GM18870 (cell line): ENCODE measurements around the gene PCK2.
"Not testable (repeated sequence)": the region's sequence is repeated elsewhere in the genome, so short reads cannot be mapped to it uniquely, and the experiment has no call there.

Experiments
- ATAC-seq: cut with Tn5 transposase; IDR thresholded peaks from one replicate; pipeline ENCODE4 v1.9.1; 2021; ENCODE audit warnings: moderate library complexity; ENCODE audit not compliant: unreplicated experiment

PCK2 gene

DNA sequence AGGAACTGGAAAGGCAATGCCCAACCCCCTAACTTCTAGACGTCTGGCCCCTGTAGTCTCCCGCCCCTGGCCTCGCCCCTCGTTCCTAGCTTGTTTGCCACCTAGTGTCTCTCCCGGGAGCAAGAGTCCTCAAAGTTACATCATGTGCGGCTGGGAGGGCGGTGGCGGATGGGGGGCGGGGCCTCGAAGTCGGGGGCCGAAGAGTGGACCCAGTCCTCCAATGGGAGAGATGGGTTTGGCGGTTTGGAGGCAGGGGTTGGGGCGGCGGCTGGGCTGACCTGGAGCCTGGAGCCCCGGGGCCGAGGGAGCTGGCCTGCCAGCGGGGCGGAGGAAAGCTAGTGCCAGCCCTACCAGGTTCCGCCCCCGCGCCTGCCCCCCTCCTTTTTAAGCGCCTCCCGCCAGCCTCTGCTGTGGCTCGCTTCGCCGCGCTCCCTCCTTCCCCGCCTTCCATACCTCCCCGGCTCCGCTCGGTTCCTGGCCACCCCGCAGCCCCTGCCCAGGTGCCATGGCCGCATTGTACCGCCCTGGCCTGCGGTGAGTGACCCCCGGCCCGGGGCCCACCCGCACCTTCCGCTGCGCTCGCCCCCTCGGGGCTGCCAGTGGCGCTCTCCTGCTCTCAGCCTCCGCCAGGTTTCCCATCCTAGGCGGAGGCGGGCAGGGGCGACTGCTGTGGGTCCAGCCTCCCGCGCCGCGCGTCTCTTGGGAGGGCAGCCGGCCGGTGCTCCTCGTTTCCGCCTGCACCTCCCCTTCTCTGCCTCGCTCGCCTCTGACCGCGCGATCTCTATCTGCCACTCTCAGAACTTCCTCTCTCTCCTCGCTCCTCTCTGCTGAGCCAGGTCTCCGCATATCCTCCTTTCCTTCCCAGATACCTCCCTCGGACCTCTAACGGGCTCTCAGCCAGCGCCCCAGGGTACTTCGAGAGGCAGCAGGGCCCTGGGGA, at the start of gene PCK2:
TSS of gene PCK2 (plus strand) at position 411 of the 940 bp plus-strand sequence. CDS start at position 506, 95 bp downstream.
- ATAC-seq, result no peak

DNA sequence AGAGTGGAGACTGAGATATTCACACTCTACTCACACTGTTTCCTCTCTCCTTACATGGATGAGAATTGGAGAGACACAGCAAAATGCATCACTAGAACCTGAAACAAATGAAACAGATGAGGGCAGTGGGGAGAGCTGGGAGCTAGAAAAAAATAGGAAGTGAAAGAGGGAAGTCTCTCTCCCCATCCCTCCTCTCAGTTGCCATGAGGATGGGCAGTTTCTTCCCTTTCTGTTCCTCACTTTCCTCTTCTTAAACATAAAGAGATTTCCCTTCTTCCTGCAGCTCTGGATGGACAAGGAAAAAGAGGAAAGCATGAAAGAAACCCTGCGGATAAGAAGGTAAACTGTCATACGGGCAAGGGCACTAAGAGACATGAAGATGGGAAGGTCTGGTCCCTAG, 45.1 kb upstream of the PCK2 start:
- ATAC-seq, result not testable (repeated sequence)

DNA sequence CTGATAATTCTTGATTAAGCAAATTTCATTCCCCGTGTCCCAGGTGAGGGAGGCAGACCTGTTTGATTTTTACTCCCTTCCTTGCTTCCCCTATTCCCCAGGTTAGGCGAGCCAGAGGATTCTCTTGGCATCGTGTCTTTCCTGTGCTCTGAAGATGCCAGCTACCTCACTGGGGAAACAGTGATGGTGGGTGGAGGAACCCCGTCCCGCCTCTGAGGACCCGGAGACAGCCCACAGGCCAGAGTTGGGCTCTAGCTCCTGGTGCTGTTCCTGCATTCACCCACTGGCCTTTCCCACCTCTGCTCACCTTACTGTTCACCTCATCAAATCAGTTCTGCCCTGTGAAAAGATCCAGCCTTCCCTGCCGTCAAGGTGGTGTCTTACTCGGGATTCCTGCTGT, 43.4 kb upstream of the PCK2 start:
- not testable (repeated sequence) for ATAC-seq

DNA sequence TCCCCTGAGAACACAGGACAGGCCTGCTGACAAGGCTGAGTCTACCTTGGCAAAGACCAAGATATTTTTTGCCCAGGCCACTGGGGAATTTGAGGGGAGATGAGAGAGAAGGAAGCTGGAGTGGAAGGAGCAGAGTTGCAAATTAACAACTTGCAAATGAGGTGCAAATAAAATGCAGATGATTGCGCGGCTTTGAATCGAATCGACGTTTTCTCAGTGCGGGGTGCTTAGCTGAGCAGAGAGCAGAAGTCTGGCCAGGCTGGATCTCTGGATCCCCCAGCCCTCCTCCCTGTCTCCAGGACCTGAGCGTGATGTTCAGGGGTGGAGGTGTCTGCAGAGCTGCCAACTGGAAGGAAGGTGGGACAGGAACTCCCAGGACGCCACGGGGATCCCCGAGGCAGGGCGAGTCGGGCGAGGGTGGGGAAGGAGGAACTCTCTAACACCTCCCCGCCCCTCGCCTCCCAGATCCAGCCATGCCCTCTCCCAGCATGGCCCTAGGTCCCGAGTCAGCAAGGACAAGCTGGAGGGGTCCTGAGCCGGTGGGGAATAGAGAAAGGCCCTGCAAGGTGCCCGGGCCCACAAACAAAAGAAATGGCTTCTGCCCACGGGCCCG, 42.8 kb upstream of the PCK2 start:
- no peak for ATAC-seq

DNA sequence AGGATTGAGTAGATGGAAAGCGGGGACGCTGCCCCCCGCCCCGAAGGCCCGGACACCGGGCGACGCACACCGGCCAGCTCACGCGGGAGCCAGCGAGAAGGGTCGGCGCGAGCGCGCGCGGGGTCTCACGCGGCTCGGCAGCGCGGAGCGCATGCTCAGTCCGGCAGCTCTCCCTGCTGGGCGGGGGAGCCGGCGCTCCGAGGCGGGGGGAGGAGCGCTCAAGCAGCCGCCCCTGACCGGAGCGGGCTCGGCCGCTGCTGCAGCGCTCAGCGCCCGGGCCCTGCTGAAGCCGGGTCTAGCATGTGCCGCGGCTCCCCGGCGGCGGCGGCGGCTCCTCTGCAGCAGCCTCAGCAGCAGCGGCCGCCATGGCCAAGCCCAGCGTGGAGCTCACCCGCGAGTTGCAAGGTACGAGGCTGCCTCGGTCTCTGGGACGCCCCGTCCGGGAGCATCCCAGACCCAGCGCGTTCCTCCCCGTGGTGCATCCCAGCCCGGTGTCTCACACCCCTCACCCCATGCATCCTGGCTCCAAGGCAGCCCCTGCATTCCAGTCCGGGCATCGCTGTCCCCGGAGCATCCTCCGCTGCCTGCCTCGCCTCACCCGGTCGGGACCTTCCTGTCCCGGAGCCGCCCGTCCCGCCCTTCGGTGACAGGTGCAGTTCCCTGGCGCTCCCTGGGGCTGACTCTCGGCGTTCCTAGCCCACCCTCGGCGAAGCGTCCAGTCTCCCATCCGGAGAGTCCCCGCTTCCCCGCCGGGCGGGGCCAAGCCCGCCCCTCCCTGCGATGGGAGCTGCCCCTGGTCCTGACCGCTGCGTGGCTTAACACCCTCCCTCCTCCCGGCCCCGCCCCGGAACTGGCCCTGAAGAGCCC, 42.1 kb upstream of the PCK2 start, which contains the start of gene CARMIL3:
TSS of gene CARMIL3 (plus strand) at position 221 of the 867 bp plus-strand sequence. CDS start at position 366, 145 bp downstream.
- no peak for ATAC-seq

DNA sequence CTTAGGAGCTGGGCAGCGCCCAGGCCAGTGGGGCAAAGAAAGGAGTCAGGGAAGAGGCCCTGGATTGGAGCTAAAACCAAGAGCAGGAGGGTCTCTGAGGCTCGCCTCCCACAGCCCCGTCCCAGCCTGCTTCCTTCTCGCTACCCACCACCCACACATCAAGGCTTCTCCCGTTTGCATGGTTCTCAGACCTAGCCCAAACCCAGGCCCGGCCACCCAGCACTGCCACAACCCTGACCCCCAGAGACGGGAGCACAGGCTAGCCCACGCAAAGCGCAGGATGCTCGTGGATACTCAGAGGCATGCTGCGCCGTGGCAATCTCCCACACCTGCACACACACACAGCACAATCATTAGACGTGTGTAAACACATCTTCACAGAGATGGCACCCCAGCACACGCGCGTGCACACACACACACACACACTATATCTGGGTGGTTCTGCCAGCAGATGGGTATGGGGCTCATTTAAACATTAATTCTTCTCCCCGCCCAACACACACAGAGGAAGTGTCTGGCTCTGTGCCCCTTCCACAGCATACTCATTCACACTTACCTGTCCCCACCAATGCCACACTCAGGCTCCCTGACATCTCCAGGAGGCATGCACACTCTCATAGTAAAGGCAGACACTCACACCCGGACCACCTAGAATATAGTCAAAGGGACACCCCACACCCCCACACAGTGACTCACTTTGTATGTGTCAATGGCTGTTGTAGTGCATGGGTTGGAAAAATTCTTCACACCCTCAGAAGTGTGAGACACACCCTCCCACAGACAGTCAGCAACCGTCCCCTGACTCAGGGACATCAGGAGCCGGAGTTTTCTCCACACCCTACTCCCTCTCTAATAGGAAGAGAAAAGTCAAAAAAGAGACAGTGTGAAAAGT, 41.2 kb upstream of the PCK2 start:
- ATAC-seq, result no peak

DNA sequence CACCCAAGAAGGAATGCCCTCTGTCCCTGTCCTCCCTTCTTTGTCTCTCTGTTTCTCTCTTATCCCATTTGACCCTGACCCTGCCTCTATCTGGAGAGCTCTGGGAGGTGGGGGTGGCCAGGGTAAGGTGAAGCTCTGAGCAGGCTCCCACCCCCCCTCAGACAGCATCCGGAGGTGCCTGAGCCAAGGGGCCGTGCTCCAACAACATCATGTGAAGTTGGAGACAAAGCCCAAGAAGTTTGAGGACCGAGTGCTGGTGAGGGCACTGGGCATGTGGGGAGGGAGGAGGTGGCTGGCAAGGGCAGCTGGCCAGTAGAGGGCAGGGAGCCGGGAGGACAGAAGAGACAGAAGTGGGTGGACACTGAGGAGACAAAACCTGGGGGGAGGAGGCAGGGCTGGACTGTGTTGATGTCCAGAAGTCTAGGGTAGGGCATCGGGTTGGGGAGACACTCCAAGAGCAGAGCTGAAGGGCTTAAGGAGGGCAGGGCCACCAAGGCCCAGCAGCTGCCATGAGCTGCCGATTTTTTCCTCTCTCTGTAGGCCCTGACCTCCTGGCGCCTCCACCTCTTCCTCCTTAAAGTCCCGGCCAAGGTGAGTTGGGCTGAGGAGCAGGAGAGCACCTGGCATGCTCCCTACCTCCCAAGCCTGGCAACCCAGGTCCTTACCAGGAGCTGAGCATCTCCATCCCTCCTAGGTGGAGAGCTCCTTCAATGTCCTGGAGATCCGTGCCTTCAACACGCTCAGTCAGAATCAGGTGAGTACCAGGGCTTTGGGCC, 40.4 kb upstream of the PCK2 start:
- no peak for ATAC-seq

DNA sequence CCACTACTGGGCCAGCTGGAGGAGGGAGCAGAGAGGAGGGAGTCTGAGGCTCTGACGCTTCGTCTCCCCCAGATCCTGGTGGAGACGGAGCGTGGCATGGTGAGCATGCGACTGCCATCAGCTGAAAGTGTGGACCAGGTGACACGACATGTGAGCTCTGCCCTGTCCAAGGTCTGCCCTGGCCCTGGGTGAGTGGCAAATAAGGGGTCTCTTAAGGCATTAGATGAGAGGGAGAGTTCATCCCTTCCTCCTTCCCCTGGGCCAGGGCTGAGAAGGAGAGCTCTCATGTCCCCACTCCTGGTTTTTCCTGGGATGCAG, 39.8 kb upstream of the PCK2 start:
- ATAC-seq, result no peak

DNA sequence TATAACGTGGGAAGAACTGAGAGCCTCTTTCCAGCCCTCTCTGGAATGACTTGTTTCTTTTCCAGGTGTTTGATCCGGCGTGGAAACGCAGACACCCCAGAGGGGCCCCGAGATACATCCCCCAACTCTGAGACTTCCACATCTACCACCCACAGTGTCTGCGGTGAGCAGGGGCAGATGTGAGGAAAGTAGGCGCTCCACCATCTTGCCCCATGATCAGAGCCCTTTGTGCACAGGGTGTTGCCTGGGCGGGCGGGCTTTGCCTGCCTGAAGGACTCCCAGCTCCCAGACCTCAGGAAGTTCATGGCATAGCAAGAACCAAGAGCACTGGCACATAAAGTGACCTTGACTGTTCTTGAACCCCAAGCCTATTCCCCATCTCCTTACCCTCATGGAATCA, 39.5 kb upstream of the PCK2 start:
- ATAC-seq, result no peak

DNA sequence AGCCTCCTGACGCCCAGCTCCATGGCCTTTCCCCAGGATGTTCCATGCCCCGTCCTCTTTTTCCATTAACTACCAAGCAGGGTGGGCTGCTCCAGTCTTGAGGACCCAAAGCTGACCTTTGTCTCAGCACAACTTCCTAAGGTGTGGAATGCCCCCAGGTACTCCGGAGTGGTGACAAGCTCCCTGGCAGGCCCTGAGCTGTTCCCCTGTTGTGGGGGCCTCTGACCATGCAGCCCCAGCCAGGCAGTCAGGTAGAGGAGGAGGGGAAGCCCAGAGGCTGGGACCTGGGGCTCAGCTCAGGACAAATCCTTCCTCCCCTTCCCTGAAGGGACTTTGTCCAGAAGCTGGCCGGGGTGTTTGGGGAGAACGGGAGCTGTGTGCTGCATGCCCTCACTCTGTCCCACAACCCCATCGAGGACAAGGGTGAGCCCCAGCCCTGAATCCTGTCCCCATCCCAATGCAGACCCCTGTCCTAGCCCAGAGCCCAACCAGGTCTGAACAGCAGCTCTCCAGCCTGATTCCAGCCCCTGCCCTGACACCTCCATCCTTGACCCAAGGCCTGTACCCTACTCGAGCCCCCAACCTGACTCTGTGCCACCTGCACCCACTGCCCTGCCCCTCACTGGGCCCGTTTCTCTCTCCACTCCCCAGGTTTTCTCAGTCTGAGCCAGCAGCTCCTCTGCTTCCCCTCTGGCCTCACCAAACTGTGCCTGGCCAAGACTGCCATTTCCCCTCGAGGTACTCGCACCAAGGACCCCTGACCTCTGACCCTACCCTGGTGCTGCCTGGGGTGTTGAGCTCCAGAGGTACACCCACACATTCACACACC, 37.9 kb upstream of the PCK2 start:
- ATAC-seq, result no peak

DNA sequence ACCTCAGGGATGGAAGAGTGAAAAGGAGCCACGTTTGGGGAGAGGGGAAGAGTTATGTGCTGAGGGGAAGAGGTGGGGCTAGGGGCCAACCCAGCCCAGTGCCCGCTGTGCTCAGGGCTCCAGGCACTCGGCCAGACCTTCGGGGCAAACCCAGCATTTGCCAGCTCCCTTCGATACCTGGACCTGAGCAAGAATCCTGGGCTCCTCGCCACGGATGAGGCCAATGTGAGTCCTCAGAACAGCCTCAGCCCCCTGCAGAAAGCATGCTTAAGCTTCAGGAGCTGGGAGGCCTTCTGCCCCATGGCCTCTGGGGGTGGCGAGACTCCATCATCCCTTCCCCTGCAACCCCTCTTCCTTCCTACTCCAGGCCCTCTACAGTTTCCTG, 37.3 kb upstream of the PCK2 start:
- no peak for ATAC-seq

DNA sequence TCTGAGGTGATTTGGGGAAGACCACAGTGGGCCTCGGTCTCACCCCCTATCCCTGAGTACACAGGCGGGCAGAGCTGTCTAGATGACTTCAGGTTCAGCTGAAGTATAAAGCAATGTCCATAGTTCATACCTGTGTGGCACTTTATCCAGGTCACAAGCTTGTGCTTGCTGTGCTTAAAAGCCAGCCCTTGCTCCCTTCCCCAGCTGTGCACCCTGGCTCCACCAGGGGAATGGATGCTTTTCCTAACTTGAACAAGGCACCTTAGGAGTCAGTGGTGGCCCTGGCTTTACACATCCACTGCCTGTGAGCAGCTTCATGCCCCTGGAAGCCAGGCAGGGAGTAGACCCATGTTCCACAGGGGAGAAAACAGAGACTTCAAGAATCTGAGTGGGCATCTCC, 36.8 kb upstream of the PCK2 start:
- ATAC-seq, result no peak

DNA sequence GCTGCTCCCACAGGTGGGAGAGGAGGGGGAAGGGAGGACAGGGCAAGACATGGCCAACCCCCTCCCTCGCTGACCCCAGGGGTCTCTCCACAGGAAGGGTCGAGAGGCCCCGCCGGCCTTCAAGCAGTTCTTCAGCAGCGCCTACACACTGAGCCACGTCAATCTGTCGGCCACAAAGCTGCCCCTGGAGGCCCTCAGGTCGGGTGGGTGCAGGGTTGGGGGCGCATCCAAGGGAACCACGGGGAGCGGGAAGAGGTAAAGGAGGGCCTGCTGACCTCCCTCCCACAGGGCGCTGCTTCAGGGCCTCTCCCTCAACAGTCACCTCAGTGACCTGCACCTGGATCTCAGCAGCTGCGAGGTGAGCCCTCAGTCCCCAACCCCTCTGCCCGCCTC, 36.2 kb upstream of the PCK2 start:
- no peak for ATAC-seq

DNA sequence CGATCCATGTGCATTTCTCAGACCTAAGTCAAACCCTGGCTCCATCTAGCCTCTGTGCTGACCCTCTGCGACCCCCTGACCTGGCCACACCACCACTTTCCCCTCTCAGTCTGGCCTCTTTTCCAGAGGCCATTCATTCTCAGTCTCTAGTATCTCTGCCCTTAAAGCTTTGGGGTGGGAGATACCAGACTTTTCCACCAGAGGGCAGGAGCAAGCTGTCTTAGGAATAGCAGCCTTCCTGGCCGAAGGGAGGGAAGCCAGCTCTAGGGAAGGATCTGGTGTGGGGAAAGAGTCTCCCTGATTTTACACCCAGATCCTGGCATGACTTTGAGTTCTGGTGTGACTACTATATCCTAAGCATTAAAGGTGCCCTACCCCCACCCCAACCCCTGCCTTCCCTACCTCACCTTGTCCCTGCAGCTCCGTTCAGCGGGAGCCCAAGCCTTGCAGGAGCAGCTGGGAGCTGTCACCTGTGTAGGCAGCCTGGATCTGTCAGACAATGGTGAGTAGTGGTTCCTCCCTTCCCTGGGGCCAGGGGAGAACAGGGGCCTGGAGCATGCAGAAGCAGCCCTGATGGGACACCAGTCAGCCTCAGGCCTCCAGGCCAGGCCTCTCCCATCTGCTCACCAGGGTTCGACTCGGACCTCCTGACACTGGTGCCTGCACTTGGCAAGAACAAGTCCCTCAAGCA, 35.7 kb upstream of the PCK2 start:
- no peak for ATAC-seq

DNA sequence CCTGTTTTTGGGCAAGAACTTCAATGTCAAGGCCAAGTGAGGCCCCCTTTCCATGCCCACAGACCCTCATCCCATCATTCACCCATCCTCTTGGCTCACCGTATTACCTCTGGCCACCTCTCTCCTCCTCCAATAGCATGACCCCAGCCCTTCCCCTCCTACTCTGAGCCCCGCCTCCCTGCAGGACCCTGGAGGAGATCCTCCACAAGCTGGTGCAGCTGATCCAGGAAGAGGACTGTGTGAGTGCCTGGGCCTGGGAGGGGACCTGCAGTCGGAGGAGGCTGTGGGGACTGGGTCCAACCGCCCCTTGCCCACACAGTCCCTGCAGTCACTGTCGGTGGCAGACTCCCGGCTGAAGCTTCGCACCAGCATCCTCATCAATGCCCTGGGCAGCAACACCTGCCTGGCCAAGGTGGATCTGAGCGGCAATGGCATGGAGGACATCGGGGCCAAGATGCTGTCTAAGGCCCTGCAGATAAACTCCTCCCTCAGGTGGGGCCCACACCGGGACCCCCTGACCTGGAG, 35.1 kb upstream of the PCK2 start:
- ATAC-seq, result no peak

DNA sequence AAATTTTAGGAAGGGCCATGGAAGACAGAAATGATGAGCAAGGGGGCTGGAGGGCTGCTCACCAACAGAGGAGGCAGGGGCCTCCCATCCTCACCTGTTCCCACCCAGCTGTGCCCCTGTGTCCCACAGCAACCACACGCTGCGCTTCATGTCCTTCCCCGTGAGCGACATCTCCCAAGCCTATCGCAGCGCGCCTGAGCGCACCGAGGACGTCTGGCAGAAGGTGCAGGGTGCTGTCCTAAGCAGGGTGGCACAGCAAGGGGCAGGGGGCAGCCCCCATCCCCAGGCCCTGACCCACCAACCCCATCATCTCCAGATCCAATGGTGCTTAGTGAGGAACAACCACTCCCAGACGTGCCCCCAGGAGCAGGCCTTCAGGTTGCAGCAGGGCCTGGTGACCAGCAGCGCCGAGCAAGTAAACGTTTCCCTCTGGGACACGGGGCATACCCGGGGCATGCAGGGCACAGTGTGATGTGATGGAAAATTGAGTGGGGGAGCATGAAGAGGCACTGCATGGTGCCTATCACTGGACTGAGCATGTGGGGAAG, 34.2 kb upstream of the PCK2 start:
- ATAC-seq, result no peak

DNA sequence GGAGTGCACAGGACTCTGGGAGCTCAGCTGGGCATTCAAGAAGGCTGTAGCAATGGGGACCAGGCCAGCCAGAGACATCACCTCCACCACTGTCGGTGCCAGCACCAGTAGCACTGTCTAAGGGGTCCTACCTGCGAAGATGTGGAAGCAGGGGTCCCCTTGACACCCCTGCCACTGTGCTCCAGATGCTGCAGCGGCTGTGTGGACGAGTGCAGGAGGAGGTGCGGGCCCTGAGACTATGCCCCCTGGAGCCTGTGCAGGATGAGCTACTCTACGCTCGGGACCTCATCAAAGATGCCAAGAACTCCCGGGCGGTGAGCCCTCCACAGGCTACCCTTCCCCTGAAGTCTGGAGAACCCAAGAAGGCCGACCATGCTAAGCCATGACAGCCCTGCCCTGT, 33.7 kb upstream of the PCK2 start:
- no peak for ATAC-seq
